Endothelial cell of umbilical vein (primary cell): Measurements from ENCODE around the gene DGKG. TPM values are rescaled to one million over a fixed set of nuclear protein-coding genes. Genes with fewer than 3 reads are reported as not detected.

Experiments
- BruUV-seq: library from RNA; stranded (reverse); fragments of 400-500 nt; replicated peaks from 2 replicates; lab custom pipeline; 2021; lab: Mats Ljungman, UMichigan
- CTCF ChIA-PET: fragments of 300-600, 350-600 bp; sonication (Branson Sonifier 250); formaldehyde crosslinking; loops from one replicate; lab custom pipeline; 2021; ENCODE audit warnings: antibody characterized with exemption, inconsistent platforms; lab: Charles Lee
- POLR2A ChIA-PET: fragments of 300-600, 350-600 bp; sonication (Branson Sonifier 250); formaldehyde crosslinking; loops from one replicate; lab custom pipeline; 2021; ENCODE audit warnings: antibody characterized with exemption, inconsistent platforms; lab: Charles Lee
- DNase-seq: peaks from one replicate; pipeline ENCODE4 v3.0.0-alpha.2; 2011; ENCODE audit warnings: low read depth, low spot score
- FAIRE-seq: peaks from 2 replicates; lab custom pipeline; 2011; peaks lifted over from hg19 to GRCh38; lab: Jason Lieb, UNC
- H2AFZ ChIP-seq: 2 replicates; pipeline ENCODE4 v1.6.0; 2012; ENCODE audit warnings: low read depth, low read length, control low read depth, inconsistent platforms
- H3K27ac ChIP-seq: 2 replicates; pipeline ENCODE4 v1.5.1; 2011; ENCODE audit warnings: low read depth, mild to moderate bottlenecking, control low read depth, low read length, moderate library complexity; ENCODE audit not compliant: insufficient read depth
- H3K27me3 ChIP-seq, 2 experiments: 2 replicates each; pipeline versions ENCODE4 v1.6.0 to v1.6.1; 2011; ENCODE audit warnings: low read length in 2 of 2, mixed read lengths in 1 of 2; ENCODE audit not compliant: control insufficient read depth in 2 of 2, insufficient read depth in 2 of 2
- H3K36me3 ChIP-seq, 2 experiments: 2 replicates in 1 of 2; 3 replicates in 1 of 2; pipeline ENCODE4 v1.5.1; 2011; ENCODE audit warnings: low read length in 2 of 2, mild to moderate bottlenecking in 1 of 2, moderate library complexity in 1 of 2; ENCODE audit not compliant: control insufficient read depth in 2 of 2, insufficient read depth in 2 of 2; ENCODE audit errors: extremely low read depth in 1 of 2
- H3K4me1 ChIP-seq: 3 replicates; pipeline ENCODE4 v1.5.1; 2011; ENCODE audit warnings: mild to moderate bottlenecking, low read length; ENCODE audit not compliant: control insufficient read depth, insufficient read depth; ENCODE audit errors: extremely low read depth
- H3K4me2 ChIP-seq: 2 replicates; pipeline ENCODE4 v1.6.1; 2011; ENCODE audit warnings: low read length, control low read depth, mixed read lengths; ENCODE audit not compliant: insufficient read depth
- H3K4me3 ChIP-seq, 3 experiments: fragments of 200-600 bp in 1 of 3; sonication (generic), shearing (Covaris generic) in 1 of 3; replicated peaks in 1 of 3; 2 replicates each; pipeline ENCODE4 v1.5.1; 2011 to 2016; ENCODE audit warnings: control low read depth in 3 of 3, low read length in 3 of 3, mild to moderate bottlenecking in 2 of 3, inconsistent platforms in 1 of 3, low read depth in 1 of 3, moderate library complexity in 1 of 3; ENCODE audit not compliant: insufficient read depth in 1 of 3
- H3K79me2 ChIP-seq: 2 replicates; pipeline ENCODE4 v1.6.0; 2012; ENCODE audit warnings: low read length, inconsistent platforms; ENCODE audit not compliant: control insufficient read depth, insufficient read depth
- H3K9ac ChIP-seq: replicated peaks from 2 replicates; pipeline ENCODE3; 2011; ENCODE audit warnings: low read length, control low read depth; ENCODE audit not compliant: insufficient read depth; ENCODE audit errors: extremely low read depth
- H3K9me1 ChIP-seq: replicated peaks from 3 replicates; pipeline ENCODE4 v1.6.0; 2011; ENCODE audit warnings: mild to moderate bottlenecking, low read length; ENCODE audit not compliant: control insufficient read depth, insufficient read depth; ENCODE audit errors: extremely low read depth
- H3K9me3 ChIP-seq: replicated peaks from 2 replicates; pipeline ENCODE4 v1.5.1; 2012; ENCODE audit warnings: low read length, inconsistent platforms; ENCODE audit not compliant: control insufficient read depth, insufficient read depth
- H4K20me1 ChIP-seq: replicated peaks from 2 replicates; pipeline ENCODE3; 2011; ENCODE audit warnings: mild to moderate bottlenecking, low read length; ENCODE audit not compliant: control insufficient read depth, insufficient read depth; ENCODE audit errors: extremely low read depth
- EZH2 ChIP-seq: IDR thresholded peaks from 2 replicates; pipeline ENCODE4 v1.6.1; 2012; ENCODE audit warnings: borderline replicate concordance, low read depth, mild to moderate bottlenecking, moderate library complexity, low read length, inconsistent platforms; ENCODE audit not compliant: severe bottlenecking
- FOS ChIP-seq: IDR thresholded peaks from 2 replicates; pipeline ENCODE4 v1.6.1; 2011; ENCODE audit warnings: mild to moderate bottlenecking, low read length, moderate library complexity, borderline replicate concordance; ENCODE audit not compliant: insufficient read depth
- GATA2 ChIP-seq: IDR thresholded peaks from 2 replicates; pipeline ENCODE4 v1.7.0; 2011; ENCODE audit warnings: low read depth, mild to moderate bottlenecking, moderate library complexity, mixed read lengths, low read length; ENCODE audit not compliant: insufficient read length, insufficient read depth
- JUN ChIP-seq: IDR thresholded peaks from 2 replicates; pipeline ENCODE4 v1.6.1; 2011; ENCODE audit warnings: borderline replicate concordance, low read depth; ENCODE audit not compliant: insufficient read length, insufficient read depth
- MYC ChIP-seq: IDR thresholded peaks from one replicate; pipeline ENCODE4 v1.6.1; 2011; ENCODE audit warnings: mild to moderate bottlenecking, low read depth, low read length
- POLR2A ChIP-seq: IDR thresholded peaks from 2 replicates; pipeline ENCODE4 v1.6.1; 2012; ENCODE audit warnings: low read depth, mild to moderate bottlenecking, control low read depth, low read length
- POLR2AphosphoS5 ChIP-seq: IDR thresholded peaks from 2 replicates; pipeline ENCODE4 v1.6.1; 2012; ENCODE audit warnings: low read depth, mild to moderate bottlenecking, control low read depth, low read length, moderate library complexity; ENCODE audit not compliant: insufficient read depth
- dilution Hi-C: fragments of 300-500 bp; cut with MboI; formaldehyde crosslinking; loops from one replicate; pipeline ENCODE4 v1.15.0; 2019; ENCODE audit warnings: low sequenced_read_pairs; ENCODE audit not compliant: extremely low pct_ligation_motif_present
- intact Hi-C: fragments of 100-400 bp; cut with micrococcal nuclease; formaldehyde crosslinking; loops from one replicate; pipeline ENCODE4 v1.10.0; 2022
- polyA plus RNA-seq, 4 experiments: library from polyadenylated mRNA; depleted of rRNA in 3 of 4; stranded (reverse) in 3 of 4; unstranded in 1 of 4; fragments of >200 nt; gene quantifications; 2 replicates each; pipeline versions ENCODE4 v1.2.1 to v1.2.3, GENCODE V29; 2011 to 2012; ENCODE audit warnings: missing spikeins in 1 of 4
- total RNA-seq: library from RNA; stranded (reverse); gene quantifications from 2 replicates; pipeline ENCODE4 v1.2.3, GENCODE V29; 2021
- TF ChIP-seq, protein P1 (sequence below): IDR thresholded peaks from 2 replicates; pipeline ENCODE4 v1.6.1; 2011; ENCODE audit not compliant: insufficient read depth, insufficient read length
- TF ChIP-seq, protein P2 (sequence below), 2 donors: IDR thresholded peaks; 1 replicate in 1 of 2; 2 replicates in 1 of 2; pipeline ENCODE4 v1.5.1; 2011; ENCODE audit warnings: low read length in 2 of 2, mild to moderate bottlenecking in 2 of 2, moderate library complexity in 2 of 2, control low read depth in 1 of 2, inconsistent platforms in 1 of 2, low read depth in 1 of 2; ENCODE audit not compliant: insufficient read depth in 1 of 2; ENCODE audit errors: extremely low read depth in 1 of 2

Gene DGKG
- total and polyA plus RNA-seq, 2 donors (not counting 3 experiments of a cell fraction or from before 2014, with no cell fraction given) = not detected

- intact Hi-C loops (no loop called here), dilution Hi-C loops (no loop called here)
- POLR2A ChIA-PET = no interaction called here
These were observed 58.1 kb downstream of the DGKG start for GRCh38 chr3:186303965-186304364.

More at GRCh38 chr3:186303965-186304364, 58.1 kb downstream of the DGKG start:
- no peaks in the 10 kb centered on the region for H3K9me1 ChIP-seq
- H3K9me3 ChIP-seq = no peaks in the 10 kb centered on the region
- CTCF ChIA-PET = no interaction called here
- H3K27me3 ChIP-seq = peaks cover 0 to 3% of the 10 kb centered on the region in 2 experiments
- no peaks in the 10 kb centered on the region for H3K79me2 ChIP-seq
- H3K9ac ChIP-seq = no peak overlapping the region
- TF ChIP-seq MYC (no peak), EZH2 (no peak), JUN (no peak), POLR2AphosphoS5 (no peak), FOS (no peak), POLR2A (no peak), GATA2 (no peak)
- TF ChIP-seq, protein P1, sequence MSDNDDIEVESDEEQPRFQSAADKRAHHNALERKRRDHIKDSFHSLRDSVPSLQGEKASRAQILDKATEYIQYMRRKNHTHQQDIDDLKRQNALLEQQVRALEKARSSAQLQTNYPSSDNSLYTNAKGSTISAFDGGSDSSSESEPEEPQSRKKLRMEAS = no peak
- TF ChIP-seq, protein P2, sequence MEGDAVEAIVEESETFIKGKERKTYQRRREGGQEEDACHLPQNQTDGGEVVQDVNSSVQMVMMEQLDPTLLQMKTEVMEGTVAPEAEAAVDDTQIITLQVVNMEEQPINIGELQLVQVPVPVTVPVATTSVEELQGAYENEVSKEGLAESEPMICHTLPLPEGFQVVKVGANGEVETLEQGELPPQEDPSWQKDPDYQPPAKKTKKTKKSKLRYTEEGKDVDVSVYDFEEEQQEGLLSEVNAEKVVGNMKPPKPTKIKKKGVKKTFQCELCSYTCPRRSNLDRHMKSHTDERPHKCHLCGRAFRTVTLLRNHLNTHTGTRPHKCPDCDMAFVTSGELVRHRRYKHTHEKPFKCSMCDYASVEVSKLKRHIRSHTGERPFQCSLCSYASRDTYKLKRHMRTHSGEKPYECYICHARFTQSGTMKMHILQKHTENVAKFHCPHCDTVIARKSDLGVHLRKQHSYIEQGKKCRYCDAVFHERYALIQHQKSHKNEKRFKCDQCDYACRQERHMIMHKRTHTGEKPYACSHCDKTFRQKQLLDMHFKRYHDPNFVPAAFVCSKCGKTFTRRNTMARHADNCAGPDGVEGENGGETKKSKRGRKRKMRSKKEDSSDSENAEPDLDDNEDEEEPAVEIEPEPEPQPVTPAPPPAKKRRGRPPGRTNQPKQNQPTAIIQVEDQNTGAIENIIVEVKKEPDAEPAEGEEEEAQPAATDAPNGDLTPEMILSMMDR (IDR thresholded peaks at IDR 0.05; ENCODE audit: extremely low read depth in 1 of 2, insufficient read depth in 1 of 2, low read depth in 1 of 2, low read length in 2 of 2) = no peak
- no peaks in the 10 kb centered on the region for H4K20me1 ChIP-seq
- no peaks in the 10 kb centered on the region for H3K36me3 ChIP-seq
- no peak overlapping the region for H3K4me3 ChIP-seq
- no peak overlapping the region for H2AFZ ChIP-seq
- H3K4me1 ChIP-seq = no peaks in the 10 kb centered on the region
- no peak for FAIRE-seq
- DNase-seq = no peak
- no peak overlapping the region for H3K27ac ChIP-seq
- no TSS peak for BruUV-seq
- H3K4me2 ChIP-seq = no peak overlapping the region
